HUDEP-2 (cell line): ENCODE measurements around the gene EYA4.

Experiments
- DNase-seq, 76 experiments: peaks; one replicate each; lab custom pipeline; 2025; ENCODE audit not compliant: unreplicated experiment in 76 of 76; lab: John Stamatoyannopoulos, UW

The EYA4 gene

GRCh38 chr6:133432021-133432989, 191.1 kb downstream of the EYA4 start:
- no peak for DNase-seq

GRCh38 chr6:133435065-133435728, 194.0 kb downstream of the EYA4 start:
- peak in 1 of 76 experiments; percentile 18 for DNase-seq

- no peak for DNase-seq
Measured at GRCh38 chr6:133436652-133437051, 195.5 kb downstream of the EYA4 start.

- DNase-seq = no peak
Measured at GRCh38 chr6:133441491-133441890, 200.3 kb downstream of the EYA4 start.

- no peak for DNase-seq
Measured at GRCh38 chr6:133446789-133447188, 205.6 kb downstream of the EYA4 start.

- no peak for DNase-seq
Measured at GRCh38 chr6:133447924-133448323, 206.8 kb downstream of the EYA4 start.

GRCh38 chr6:133456439-133456838, 215.3 kb downstream of the EYA4 start:
- no peak for DNase-seq

GRCh38 chr6:133456944-133457343, 215.8 kb downstream of the EYA4 start:
- no peak for DNase-seq

- no peak for DNase-seq
Measured at GRCh38 chr6:133460101-133460500, 218.9 kb downstream of the EYA4 start.

- DNase-seq = no peak
Measured at GRCh38 chr6:133463790-133464189, 222.6 kb downstream of the EYA4 start.

GRCh38 chr6:133466680-133467079, 225.5 kb downstream of the EYA4 start:
- DNase-seq = no peak

GRCh38 chr6:133467231-133467981, 226.2 kb downstream of the EYA4 start:
- no peak for DNase-seq

GRCh38 chr6:133467982-133468380, 226.8 kb downstream of the EYA4 start:
- DNase-seq = no peak

GRCh38 chr6:133468591-133468990, 227.4 kb downstream of the EYA4 start:
- DNase-seq = no peak

GRCh38 chr6:133474516-133474915, 233.4 kb downstream of the EYA4 start:
- DNase-seq = no peak

GRCh38 chr6:133478673-133479072, 237.5 kb downstream of the EYA4 start:
- DNase-seq = no peak

- DNase-seq = no peak
Measured at GRCh38 chr6:133487174-133487573, 246.0 kb downstream of the EYA4 start.

GRCh38 chr6:133495205-133495903, 254.2 kb downstream of the EYA4 start:
- no peak for DNase-seq

GRCh38 chr6:133499662-133500061, 258.5 kb downstream of the EYA4 start:
- DNase-seq = no peak

GRCh38 chr6:133501675-133502270, 260.6 kb downstream of the EYA4 start:
- no peak for DNase-seq
